ENCODE results near the gene MASP1. TPM values are rescaled to one million over a fixed set of nuclear protein-coding genes. Genes with fewer than 3 reads are reported as not detected.

MASP1 gene
- total RNA-seq, 1 donor: under 0.01 TPM

GRCh38 chr3:187196573-187197334 is 94.8 kb downstream of the MASP1 start:
- DNase-seq (ENCODE audit: low read depth in 2 of 3, low spot score in 2 of 3): no peak

GRCh38 chr3:187193181-187193580 is 98.4 kb downstream of the MASP1 start:
- no peak for DNase-seq (ENCODE audit: low read depth in 2 of 3, low spot score in 2 of 3)

DNA sequence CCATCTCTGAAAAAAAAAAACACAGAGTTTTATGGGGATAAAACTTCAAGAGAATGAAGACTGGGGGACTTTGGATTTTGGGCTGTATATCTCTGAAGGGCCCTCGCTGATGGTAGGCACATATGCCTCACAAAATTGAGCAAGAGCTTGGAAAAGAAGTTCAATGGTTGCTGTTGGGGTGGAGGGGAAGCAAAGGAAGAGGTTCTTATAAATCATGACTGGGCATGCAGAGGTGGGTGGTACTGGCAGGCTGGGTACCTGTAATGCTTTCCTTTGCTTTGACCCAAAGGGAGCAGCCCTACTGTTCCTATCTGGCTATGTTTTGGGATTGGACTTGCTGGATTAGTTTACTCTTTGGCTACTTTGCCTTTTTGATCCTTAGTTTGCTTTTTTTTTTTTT is 100.3 kb downstream of the MASP1 start:
- no peak for DNase-seq (ENCODE audit: low read depth in 2 of 3, low spot score in 2 of 3)

DNA sequence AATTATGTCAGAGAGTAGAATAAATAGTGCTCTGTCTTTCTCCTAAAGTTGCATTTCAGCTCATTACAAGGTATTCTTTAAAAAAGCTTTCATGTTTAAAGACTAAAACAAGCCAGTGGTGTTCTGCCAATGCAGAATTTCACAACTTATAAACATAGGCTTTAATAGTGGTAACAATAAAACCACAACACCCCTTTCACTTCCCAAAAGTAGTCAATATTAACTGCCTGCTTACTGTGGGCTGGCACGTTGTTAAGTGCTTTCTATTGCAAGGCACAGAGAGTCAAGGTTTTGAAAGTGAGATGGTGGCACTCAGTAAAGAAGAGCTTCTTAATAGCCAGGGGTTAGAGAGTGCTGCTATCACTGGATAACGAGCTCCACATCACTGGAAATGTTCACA is 102.6 kb downstream of the MASP1 start:
- peak in 1 of 3 donors; percentile 53 for DNase-seq (ENCODE audit: low read depth in 2 of 3, low spot score in 2 of 3)

GRCh38 chr3:187186801-187187421 is 104.6 kb downstream of the MASP1 start:
- DNase-seq (ENCODE audit: low read depth in 2 of 3, low spot score in 2 of 3): no peak

- no peak for DNase-seq (ENCODE audit: low read depth in 2 of 3, low spot score in 2 of 3)
Observed at GRCh38 chr3:187186375-187186774, 105.2 kb downstream of the MASP1 start.

DNA sequence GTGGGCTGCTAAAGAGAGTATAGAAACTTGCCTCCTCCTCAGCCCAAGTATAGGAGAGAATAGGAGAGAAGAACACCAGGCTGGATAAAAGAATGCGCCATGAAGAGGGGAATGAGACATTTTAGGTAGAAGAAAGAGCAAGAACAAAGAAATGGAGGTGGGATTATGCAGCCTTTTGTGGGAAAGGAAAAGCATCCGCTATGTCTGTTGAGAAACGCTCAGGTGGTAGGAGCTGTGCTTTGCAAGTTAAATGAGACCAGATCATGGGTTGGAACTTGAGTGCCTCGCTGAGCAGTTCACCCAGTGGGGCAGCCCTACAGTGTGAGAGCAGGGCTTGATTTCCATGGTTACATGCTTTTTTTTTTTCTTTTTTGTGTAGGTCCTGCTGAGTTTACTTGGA is 105.8 kb downstream of the MASP1 start:
- no peak for DNase-seq (ENCODE audit: low read depth in 2 of 3, low spot score in 2 of 3)

Other genes starting within 250 kb of the MASP1 start
- 4.8 TPM for gene RPL39L, start 152.2 kb downstream of the MASP1 start, total RNA-seq
- gene RTP1, start 94.3 kb downstream of the MASP1 start, total RNA-seq: not detected
- gene RTP4, start 76.6 kb upstream of the MASP1 start, total RNA-seq: 7.3 TPM

All from hematopoietic multipotent progenitor cell (in vitro differentiated cells).